ENCODE measurements around the gene KRT84. TPM values are rescaled to one million over a fixed set of nuclear protein-coding genes. Genes with fewer than 3 reads are reported as not detected.

KRT84 gene
- total RNA-seq, 4 donors from 2014 or later = not detected

GRCh38 chr12:52401526-52401925 is 16.1 kb upstream of the KRT84 start:
- TF ChIP-seq CTCF (IDR thresholded peaks at IDR 0.05; ENCODE audit: low read depth) = no peak

- no peak for TF ChIP-seq CTCF (IDR thresholded peaks at IDR 0.05; ENCODE audit: low read depth)
Observed at GRCh38 chr12:52400906-52401305, 15.5 kb upstream of the KRT84 start.

- TF ChIP-seq CTCF (IDR thresholded peaks at IDR 0.05; ENCODE audit: low read depth) = no peak
Observed at GRCh38 chr12:52399756-52400155, 14.3 kb upstream of the KRT84 start.

GRCh38 chr12:52398176-52398575 is 12.7 kb upstream of the KRT84 start:
- no peak for TF ChIP-seq CTCF (IDR thresholded peaks at IDR 0.05; ENCODE audit: low read depth)

GRCh38 chr12:52396656-52397055 is 11.2 kb upstream of the KRT84 start:
- no peak for TF ChIP-seq CTCF (IDR thresholded peaks at IDR 0.05; ENCODE audit: low read depth)

GRCh38 chr12:52395761-52396434 is 10.4 kb upstream of the KRT84 start:
- no peak for TF ChIP-seq CTCF (IDR thresholded peaks at IDR 0.05; ENCODE audit: low read depth)

GRCh38 chr12:52394836-52395405 is 9.5 kb upstream of the KRT84 start:
- no peak for TF ChIP-seq CTCF (IDR thresholded peaks at IDR 0.05; ENCODE audit: low read depth)

All from subcutaneous adipose tissue (tissue), 4 donors.